NCI-H2107 (cell line): ENCODE measurements around the gene TBKBP1.
"Not testable (repeated sequence)": the region's sequence is repeated elsewhere in the genome, so short reads cannot be mapped to it uniquely, and the experiment has no call there.

Source experiments
- DNase-seq: peaks from one replicate; lab custom pipeline; 2025; lab: John Stamatoyannopoulos, UW

TBKBP1 gene

DNA sequence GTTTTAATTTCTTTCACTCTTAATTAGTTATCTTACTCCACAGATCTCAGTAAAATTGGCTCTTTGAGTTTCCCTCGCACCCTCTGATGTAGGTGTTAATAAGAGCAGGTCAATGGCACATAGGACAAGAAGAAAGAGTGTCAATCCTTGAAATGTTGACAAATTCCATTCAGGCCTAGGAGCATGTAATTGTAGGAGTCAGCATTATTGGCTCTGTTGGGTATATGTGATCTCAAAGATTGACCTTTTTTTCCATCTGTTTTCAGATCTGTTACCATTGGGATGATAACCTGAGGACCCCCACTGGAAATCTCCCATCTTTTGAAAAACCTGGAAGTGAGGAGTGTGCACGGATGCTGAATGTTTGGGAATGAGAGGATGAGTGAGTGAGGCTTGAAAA lies 11.8 kb upstream of the TBKBP1 start:
- DNase-seq = no peak

DNA sequence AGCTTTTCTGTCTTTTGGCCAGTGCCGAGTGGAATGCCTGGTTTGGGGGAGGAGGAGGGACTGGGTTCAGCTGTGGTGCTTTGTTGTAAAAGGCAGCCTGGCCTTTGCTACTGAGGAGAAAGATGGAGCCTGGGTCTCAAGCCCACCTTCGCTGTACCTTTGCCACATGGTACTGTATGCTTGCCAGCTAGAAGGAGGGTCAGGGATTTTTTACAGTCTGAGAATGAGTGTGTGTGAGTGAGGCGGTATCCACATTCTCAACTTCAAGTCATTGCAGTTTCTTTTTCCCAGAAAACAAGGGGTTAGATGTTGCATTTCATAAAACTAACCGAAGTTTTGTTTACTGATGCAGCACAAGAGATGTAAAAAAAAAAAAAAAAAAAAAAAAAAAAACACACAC lies 11.2 kb upstream of the TBKBP1 start:
- DNase-seq = not testable (repeated sequence)

DNA sequence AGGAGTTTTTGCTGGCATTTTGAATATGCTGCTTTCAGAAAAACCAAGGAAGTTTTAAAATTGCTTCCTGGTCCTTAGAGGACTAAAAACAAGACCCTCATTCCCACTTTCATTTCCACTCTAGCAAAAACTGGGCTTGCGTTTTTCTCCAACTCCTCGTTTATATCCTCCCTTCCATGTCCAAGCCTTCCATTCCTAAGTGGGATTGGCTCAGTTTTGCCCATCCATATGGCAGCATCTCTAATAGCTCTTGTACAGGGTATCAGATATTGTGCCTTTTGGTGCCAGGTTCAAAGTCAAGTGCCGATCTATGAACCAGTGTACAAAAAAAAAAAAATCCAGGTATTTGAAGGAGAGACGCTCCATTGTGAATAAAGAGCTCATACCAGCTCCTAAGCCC lies 9.9 kb upstream of the TBKBP1 start:
- DNase-seq = no peak

- DNase-seq = no peak
Observed at GRCh38 chr17:47684535-47685193, 9.3 kb upstream of the TBKBP1 start.

- no peak for DNase-seq
Observed at GRCh38 chr17:47685556-47686275, 8.2 kb upstream of the TBKBP1 start.

DNA sequence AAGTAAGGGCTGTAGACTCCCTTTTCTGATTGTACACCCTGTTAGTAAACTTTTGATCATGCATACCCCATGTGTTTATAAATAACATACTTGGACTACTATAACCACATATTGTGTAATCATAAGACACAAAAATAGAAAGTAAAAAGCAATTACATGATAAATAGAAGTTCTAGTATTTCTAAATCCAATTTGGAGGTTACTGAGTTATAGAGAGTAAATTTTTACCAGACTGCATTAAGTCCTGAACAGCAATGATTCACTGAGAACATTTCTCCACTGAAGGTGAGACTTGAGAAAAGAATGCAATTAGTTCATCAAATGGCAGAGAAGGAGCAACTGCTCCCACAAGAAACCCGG lies 7.7 kb upstream of the TBKBP1 start:
- DNase-seq = no peak

GRCh38 chr17:47686664-47687327 lies 7.2 kb upstream of the TBKBP1 start:
- DNase-seq = no peak

DNA sequence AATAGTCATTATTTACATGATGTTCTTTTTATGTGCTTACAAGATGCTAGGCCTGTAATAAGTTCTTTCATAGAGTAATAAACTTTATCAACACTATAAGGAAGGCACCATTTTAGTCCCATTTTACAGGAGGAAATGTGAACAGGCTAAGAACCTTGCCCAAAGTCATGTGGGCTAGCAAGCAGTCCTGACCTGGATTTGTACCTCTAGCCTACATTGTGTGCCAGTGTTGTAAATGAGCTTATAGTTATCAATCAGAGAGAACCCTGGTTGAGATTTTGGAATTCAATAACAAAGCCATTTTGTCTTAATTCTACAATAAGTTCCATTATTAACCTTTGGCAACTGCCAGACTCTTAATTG lies 6.7 kb upstream of the TBKBP1 start:
- DNase-seq = no peak

GRCh38 chr17:47687748-47688147 lies 6.2 kb upstream of the TBKBP1 start:
- no peak for DNase-seq

- DNase-seq = no peak
Observed at GRCh38 chr17:47690121-47690520, 3.8 kb upstream of the TBKBP1 start.

DNA sequence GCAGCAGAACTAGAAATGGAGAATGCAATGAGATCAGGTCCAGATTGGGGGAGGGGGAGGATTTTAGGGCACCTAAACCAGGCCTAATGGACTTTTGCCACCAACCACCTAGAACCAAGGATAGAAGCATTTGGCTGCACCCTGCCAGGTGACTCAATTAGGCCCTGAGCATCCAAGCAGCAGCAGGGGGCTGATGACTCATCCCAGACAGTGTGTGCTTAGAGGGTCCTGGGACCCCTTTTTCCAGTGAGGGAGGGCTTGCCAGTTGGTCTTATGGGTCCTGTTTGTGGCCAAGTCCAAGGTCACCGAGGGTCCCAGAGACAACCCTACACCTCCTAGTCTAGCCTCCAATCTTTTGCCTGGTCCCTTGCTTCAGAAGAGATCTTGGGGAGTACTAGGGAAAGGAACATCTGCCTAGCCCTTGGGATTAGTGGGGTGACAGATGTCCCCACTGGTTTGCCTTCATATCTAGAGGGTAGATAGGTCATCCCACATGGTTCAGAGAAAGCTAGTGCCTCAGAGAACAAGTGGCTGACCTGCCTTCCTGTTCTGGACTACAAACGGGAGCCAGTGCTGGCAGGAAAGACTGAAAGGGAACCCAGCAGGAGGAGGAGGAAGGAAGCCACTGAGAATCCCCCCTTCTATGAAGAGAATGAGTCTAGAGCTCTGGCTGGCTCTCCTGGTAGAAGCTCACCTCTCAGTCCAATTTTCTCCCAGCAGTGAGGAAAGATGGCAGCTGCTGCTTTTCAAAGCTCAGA lies 1.6 kb upstream of the TBKBP1 start:
- DNase-seq = no peak

DNA sequence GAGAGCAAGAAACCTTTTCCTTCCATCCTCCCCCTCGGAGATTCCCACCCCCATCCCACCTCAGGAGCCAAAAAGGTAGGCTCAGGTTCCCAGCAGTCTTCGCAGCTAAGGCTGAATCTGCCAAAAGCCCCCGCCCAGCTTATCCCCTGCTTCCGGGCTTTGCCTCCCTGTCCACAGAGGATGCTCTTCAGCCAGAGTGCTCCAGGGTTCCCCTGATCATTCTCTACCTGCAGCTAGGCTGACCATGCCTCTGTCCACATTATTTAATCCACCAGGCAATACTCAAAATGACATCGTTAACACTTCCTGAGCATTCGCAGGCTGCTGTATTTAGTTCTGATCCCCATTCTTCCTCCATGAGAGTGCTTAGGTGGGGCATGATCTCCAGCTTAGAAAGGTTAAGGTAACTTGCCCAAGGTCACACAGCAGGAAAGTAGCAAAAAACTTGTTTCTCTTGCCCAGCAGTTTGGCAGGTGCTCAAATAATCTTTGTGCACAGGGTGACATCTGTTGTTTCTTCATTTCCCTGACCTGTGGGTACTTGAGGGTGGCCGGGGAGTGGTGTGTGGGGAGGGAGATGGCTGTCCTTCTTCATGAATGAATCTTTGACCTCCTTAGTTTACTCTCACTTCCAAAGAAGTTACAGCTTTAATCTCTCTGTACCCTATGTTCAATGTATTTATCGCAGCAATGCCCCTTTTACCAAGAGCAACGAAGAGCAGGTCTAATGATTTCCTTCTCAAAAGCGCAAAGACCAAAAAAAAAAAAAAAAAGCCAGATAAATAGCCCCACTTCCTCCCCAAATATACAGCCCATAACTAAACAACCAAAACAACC lies 848 bp upstream of the TBKBP1 start:
- DNase-seq = no peak

DNA sequence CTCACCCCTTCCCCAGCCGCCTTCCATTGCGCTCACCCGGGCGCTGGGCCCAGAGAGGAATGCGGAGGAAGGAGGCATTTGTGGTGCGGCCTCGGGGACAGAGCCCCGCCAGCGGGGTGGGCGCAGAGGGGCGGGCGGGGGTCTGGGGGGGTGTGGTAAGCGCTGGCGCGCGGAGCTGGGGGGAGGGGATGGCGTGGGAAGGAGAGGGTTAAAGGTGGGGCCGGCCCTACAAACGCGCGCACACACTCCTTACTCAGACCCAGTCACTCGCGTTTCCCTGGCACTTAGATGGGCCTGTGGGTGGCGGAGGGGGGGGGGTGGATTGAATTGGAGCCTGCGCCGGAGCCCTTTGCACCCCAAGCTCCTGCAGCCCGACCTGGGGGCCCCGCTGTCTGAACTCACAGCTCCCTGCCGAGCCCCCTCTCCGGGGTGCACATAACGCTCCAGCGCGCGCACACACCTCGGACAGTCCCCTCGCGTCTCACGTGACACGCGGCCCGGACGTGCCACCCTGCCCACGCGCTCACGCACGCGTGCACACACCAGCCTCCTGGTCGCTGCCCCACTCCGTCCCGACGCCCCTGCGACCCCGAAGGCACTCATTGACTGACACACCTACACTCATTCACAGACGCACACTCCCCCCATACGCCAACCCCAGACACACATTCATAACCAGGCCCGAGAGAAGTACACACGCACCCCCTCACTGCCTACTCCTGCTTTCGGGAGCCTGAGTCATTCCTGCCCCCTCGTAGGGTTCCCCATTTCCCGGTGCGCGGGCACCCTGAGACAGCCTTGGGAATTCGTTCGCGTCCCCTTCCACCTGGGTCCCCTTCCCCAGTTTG lies 844 bp downstream of the TBKBP1 start:
- no peak for DNase-seq

GRCh38 chr17:47695429-47696376 lies 1.7 kb downstream of the TBKBP1 start:
- DNase-seq = no peak

DNA sequence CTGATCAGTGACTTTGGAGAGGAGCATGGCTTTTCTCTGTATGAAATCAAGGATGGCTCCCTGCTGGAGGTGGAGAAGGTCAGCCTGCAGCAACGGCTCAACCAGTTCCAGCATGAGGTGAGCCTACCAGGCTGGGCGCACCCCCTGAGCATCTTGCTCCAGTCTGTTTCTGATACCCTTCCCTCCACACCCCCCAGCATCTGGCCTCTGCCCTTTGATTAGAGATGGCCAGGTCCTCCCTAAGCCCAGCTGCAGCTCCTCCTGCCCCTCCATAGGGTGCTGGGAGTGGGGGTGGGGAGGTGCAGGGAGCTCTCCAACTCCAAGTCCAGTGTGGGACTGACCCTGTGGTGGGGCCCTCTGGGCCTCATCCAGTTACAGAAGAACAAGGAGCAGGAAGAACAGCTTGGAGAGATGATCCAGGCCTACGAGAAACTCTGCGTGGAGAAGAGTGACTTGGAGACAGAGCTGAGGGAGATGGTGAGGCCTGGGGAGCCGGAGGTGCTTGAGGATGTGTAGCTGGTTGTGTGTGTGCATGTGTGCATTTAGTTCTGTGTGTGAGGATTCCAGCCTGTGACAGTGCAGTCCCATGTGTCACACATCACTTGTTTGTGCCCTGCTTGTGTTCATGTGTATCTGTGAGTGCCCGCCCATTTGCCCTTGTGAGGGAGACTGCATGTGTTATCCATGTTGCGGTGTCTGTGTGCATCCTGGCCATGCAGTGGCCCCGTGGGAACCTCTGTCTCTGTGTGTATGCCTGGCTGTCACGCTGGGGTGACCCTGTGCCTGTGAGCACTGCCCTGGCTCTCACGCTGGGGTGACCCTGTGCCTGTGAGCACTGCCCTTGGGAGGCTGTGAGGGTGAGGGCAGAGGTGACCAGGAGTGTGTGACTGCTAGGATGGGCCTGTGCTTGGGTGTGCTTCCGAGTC lies 3.0 kb downstream of the TBKBP1 start:
- no peak for DNase-seq

- DNase-seq = no peak
Observed at GRCh38 chr17:47697906-47698711, 4.1 kb downstream of the TBKBP1 start.

GRCh38 chr17:47698749-47699535 lies 5.0 kb downstream of the TBKBP1 start:
- DNase-seq = peak; percentile 15
